ENCODE measurements around the gene SLC4A2. TPM values are rescaled to one million over a fixed set of nuclear protein-coding genes. Genes with fewer than 3 reads are reported as not detected.

Gene SLC4A2
- polyA plus RNA-seq, 12 donors, result 43.4 to 124 (median 52.7) TPM; not detected in 1

GRCh38 chr7:151113344-151114150 is 54.2 kb downstream of the SLC4A2 start:
- no peak for DNase-seq

DNA sequence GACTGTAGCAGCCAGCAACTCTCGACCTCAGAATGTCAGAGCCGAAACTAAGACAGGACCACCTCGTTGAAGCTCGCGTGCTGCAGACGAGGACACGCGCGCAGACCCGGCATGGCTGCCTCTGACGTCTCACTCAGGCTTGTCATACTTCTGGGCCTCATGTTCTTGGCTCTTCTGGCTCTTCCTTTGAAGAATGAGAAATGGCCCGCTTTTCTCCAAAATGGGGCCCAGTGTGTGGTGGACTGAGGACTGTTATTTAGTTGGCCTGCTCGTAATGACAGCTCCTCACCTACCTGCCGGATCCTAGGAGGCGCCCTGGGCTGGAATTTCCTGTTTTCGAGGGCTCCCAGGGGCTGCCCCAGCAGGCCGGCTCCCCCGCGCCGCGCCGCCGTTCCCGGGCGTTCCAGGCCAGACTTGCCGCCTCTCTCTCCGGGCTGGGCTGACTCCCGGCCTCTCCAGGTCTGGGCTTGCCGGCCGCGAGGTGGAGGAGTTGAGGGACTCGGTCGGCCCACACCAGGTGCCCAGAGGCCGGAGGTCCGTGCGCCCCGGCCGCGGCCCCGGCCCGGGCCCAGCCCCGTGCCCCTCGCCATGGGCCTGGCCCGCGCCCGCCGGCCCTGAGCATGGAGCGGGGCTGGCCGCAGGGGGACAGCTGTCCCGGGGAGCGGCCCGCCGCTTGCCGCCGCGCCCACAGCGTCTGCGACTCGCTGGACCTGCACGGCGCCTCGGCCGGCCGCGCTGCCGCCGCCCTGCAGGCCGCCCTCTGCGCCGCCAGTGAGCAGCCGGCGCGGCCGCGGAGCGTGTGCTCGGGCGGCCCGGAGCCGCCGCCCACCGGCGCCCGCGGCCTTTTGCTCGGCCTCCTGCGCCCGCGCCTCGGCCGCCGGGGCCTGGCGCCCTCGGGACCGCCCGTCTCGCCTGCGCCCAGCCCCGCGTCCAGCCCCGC is 55.0 kb downstream of the SLC4A2 start:
- no peak for DNase-seq

GRCh38 chr7:151115121-151115835 is 55.9 kb downstream of the SLC4A2 start:
- DNase-seq, result no peak

DNA sequence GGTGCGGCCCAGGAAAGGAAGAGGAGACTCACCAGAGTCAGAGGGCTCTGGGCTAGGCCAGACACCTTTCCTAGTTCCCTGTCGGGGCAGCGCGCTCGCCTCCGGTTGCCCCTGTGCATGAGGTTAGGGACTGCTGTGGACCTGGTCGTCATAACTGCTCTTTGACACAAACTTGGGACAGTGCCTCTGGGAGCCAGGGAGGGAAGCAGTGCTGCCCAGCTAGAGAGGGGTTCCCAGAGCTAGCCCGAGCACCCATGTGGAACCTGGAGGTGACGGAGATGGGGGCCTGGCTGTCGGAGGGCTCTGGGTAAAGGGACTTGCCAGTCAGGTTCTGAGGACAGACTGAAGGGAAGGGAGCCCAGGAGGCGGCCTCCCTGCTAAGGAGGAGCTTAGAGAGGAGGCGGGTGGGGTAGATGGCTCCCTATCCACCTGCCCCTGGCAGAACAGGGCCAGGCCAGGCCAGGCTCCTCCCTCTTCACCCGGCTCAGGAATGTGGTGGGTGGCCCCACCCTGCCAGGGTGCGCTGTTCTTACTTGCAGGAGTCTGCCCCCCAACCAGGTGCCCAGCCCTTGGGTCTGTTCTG is 56.5 kb downstream of the SLC4A2 start:
- DNase-seq, result no peak

DNA sequence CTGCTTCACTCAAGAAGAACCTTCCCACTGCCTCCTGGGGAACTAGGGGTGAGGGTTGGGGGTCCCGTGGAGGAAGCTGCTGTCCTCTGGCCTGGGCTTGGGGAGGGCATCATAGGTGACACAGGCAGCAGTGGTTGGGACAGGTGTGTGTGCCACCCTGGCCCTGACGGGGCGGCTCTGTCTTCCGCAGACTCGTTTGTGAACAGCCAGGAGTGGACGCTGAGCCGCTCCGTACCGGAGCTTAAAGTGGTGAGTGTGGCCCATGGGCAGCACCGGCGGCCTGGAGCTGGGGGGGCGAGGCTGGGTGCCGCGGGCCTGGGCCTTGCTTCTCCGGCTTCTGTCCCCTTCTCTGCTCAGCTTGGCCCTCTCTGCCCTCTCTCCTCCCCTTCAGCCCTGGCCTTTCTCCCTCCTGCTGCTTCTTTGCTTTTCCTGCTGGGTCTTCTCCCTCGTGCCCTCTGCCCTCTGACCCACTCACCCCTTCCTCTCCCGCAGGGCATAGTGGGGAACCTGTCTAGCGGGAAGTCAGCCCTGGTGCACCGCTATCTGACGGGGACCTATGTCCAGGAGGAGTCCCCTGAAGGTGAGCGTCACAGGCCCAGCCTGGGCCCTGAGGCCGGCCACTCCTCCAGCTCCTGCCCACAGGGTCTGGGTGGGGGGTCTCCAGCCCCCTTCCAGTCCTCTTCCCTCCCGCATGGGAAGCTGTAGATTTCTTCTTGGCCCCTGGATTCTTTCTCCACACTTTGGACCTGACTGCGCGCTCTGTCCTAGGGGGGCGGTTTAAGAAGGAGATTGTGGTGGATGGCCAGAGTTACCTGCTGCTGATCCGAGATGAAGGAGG is 57.4 kb downstream of the SLC4A2 start:
- no peak for DNase-seq

- no peak for DNase-seq
Observed at GRCh38 chr7:151117565-151117964, 58.2 kb downstream of the SLC4A2 start.

- no peak for DNase-seq
Observed at GRCh38 chr7:151118108-151119054, 59.0 kb downstream of the SLC4A2 start.

- no peak for DNase-seq
Observed at GRCh38 chr7:151119055-151119415, 59.6 kb downstream of the SLC4A2 start.

- DNase-seq, result no peak
Observed at GRCh38 chr7:151119902-151120301, 60.5 kb downstream of the SLC4A2 start.

- no peak for DNase-seq
Observed at GRCh38 chr7:151120896-151121295, 61.5 kb downstream of the SLC4A2 start.

- no peak for DNase-seq
Observed at GRCh38 chr7:151121380-151122170, 62.2 kb downstream of the SLC4A2 start.

- DNase-seq, result no peak
Observed at GRCh38 chr7:151122276-151122675, 62.9 kb downstream of the SLC4A2 start.

- no peak for DNase-seq
Observed at GRCh38 chr7:151122796-151123157, 63.4 kb downstream of the SLC4A2 start.

DNA sequence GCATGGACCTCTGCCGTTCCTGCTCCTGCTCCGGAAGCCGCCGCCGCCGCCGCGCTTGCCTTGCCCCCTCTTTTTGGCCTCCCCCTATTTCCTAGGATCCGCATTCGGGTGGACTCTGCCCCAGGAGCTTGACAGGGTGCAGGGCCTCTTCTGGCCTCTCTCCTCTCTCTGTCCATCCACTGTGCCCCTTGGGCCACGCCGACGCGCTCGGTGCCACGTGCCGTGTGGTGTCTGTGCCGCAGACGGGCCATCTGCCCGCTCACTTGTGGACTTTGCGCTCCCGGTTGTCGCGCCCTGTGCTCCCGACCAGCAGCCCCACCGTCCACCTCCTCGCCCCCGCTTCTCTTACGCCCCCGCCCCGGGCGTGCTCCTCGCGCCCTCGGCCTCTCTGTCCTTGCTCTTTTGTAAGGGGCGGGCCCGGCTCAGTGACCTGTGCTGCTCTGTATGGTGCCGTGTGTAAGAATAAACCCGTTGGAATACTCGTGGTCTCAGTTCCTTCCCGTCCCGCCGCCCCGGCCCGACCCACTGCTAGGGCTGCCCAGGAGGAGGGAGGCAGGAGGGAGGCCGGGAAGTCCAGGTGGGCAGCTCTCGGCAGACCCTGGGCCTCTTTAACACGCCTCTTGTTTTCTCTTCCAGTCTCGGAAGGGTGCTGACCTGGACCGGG is 63.9 kb downstream of the SLC4A2 start:
- DNase-seq, result no peak

DNA sequence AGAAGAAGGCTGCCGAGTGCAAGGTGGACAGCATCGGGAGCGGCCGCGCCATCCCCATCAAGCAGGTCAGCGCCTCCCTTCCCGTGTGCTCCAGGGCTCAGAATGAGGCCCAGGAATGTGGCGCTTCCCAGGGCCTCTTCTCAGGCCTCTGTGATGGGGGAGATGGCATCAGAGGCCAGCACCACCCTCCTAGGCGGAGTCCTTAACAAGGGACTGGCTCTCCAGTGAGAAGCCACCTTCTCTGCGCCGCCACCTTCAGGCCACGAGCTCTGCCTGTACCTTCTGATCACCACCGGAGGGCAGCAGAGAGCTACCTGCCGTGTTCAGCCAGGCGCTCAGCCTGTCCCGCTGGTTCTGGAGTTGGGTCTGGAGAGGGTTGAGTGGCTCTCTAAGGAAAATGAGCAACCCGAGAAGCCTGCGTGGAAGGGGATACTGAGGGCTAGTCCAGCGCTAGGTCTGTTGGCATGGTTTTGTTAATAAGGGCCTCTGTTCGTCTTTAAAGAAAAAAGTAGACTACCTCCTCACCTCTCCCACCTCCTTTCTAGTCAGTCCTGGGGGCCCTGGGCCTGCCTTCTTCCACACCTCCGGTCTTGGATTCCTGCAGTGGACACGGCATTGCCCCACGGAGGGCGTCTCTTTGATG is 64.6 kb downstream of the SLC4A2 start:
- DNase-seq, result peak; percentile 83

DNA sequence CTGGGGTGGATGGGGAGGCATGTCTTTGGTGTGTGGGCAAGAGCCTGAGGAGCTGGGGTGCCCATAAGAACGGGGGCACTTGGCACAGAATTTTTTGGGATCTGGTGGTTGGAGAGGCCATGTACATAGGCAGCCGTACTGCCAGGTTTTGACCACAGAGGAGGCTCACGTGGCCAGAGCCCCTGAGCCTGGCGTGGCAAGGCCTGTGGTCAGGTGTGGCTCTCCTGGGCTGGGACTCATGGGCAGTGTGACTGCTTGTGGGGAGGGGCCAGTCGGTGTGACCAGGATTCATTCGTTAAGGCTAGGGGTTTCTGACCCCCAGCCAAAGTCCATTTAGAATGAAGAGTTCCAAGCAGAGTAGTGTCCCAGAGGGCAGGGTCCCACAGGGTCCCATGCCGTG is 65.1 kb downstream of the SLC4A2 start:
- no peak for DNase-seq

GRCh38 chr7:151124899-151125399 is 65.6 kb downstream of the SLC4A2 start:
- DNase-seq, result no peak

- DNase-seq, result no peak
Observed at GRCh38 chr7:151125470-151125845, 66.1 kb downstream of the SLC4A2 start.

All from muscle of arm (tissue), 12 donors.